Renal cortex interstitium (tissue), 11 donors: ENCODE data around the gene PPM1K. TPM values are rescaled to one million over a fixed set of nuclear protein-coding genes. Genes with fewer than 3 reads are reported as not detected.

Source experiments
- DNase-seq, 11 donors: peaks; one replicate each; pipeline ENCODE4 v3.0.0-alpha.2; 2013; ENCODE audit warnings: low read depth in 9 of 11, low spot score in 4 of 11; ENCODE audit errors: extremely low read depth in 1 of 11
- polyA plus RNA-seq, 3 donors: library from polyadenylated mRNA; unstranded; fragments of 120-200 nt; gene quantifications; one replicate each; pipeline ENCODE4 v1.2.1, GENCODE V29; 2013; ENCODE audit not compliant: insufficient read length in 3 of 3

Gene PPM1K
- polyA plus RNA-seq, 3 donors, result 14.7 to 23.9 (median 17.5) TPM

DNA sequence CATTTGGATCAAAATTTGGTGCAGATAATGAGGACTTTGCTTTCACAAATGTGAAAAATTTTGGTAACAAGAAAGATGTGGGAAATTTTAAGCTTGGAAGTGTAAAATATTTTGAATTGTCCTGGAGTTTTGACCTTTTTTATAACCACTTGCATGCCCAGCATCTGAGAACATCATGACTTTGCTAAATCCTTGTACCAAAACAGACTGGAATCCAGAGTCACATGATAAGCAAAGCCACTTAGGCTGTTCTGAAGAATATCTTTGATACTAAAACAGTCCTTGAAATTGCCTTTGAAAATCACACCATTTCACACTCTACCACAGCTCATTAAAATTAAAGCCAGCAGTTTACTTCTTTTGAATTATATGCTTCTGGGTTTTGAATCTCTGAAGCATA lies 2.5 kb upstream of the PPM1K start:
- DNase-seq, result no peak

DNA sequence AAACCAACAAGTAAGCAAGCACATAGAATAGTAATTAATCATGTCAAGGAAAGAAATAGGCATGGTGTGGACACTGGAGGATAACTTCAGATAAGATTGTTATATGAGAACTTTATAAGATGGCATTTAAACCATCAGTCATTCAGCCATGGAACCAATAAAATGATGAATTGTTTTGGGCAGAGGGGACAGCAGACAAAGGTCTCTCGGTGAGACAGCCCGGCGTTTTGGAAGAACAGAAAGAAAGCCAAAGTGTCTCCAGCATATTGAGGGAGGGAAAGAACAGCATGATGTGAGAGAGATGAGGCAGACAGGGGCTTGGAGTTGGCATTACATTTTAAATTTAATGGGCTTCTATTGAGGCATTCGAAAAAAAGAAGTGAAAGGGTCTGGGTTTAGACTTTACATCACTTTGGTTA lies 883 bp upstream of the PPM1K start:
- DNase-seq, result no peak

DNA sequence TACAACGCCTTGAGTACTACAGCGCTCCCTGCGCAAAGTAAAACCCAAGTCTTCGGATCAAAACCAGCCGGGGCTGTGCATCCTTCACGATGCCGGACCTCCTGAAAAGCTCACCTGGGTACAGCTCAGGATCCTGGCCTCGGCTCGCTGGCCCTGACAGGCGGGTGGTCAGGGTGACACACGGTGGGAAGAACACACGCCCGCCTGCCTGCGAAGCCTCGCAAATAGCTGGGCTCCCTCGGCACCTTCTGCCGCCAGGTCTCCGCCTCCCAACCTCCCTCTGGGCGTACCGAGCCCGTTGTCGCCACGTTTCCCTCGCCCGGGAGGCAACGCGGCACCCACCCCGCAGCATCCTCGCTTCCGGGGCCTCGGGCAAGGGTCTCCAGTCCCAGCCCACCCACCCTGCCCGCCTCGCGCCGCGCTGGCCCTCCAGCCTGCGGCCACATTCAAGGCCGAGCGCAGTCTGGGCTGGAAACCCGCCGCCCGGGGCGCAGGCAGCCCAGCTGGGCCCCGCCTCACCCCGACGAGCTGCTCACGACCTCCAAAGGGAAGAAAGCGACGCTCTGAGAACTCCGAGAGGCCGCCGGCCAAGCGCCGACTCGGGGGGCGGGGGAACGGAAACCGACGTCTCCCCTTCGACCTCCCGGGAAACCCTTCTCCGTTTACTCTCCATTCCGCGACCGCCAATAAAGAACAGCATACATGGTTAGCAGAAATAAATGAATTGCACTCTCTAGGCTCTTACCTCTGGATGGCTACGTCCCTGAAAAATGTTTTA lies 511 bp downstream of the PPM1K start:
- peak in 10 of 11 donors; percentile 35 to 74 (median 64) for DNase-seq

DNA sequence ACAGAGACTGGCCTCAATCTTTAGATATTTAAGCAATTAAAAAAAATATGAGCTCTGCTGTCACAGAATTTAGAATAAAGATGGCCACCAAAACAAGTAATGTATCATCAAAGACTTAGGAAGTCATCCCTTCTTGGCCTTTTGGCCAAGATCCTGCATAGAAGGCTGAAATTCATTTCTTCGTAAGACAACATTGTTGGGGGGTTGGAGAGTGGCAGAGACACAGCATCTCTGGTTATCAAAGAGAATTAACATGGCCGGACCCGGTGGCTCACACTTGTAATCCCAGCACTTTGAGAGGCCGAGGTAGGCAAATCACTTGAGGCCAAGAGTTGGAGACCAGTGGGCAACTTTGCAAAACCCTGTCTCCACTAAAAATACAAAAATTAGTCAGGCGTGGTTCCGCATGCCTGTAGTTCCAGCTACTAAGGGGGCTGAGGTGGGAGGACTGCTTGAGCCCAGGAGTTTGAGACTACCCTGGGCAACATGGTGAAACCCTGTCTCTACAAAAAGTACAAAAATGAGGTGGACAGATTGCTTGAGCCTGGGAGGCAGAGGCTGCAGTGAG lies 4.0 kb downstream of the PPM1K start:
- DNase-seq, result no peak

DNA sequence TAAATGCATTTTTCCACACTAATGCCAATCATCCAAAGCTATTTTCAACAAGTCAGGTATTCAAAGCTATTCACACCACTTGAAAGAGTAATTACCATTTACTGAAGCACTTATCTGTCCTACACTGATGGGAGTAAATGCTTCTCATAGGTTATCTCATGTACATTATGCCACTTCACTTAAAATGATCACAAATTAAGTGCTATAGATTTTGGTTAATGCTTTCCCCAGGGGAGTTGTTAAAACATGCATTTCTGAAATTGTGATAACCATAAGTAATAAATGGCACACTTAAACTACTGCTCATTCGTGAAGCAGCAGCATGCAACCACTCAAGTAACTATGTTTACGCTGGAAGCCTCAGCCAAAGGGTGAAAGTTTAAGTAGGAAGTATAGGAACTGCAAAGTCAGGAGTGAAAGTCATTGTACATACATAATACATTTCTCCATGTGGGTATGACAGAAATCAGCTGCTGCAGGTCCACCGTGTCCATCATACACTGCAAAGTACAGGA lies 6.6 kb downstream of the PPM1K start:
- DNase-seq, result no peak

DNA sequence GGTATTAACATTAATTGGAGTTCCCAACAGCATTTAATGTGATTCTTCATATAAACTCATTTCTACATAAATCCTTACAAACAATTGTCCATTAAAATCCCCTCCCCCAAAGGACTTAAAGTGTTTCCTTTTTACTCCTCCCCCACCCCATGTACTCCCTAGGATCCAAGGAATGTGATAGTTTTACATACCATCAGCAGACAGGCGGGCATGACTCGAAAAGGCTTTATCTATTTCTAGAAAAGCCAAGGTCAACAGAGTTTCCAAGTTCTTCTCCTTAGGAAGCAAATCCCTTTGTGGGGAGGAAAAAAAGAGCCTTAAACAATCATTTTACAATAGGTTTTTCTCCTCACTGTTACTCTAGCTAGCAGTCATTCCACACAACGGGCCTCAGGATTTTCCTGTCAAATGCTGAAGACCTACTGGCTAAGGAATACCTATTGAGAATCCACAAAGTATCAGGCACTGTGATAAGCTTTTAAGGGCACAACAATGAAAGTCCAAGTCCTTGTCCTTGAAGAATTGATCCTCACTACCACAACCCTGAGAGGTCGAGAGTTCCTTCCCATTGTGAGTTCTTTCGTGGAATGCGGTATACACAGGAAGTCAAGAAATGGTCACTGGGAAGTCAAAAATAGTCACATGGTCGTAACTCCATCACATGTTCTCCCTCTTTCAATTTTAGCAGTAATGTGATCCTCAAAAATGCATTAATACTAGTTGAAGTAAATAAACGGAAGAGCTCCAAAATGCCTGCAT lies 7.2 kb downstream of the PPM1K start:
- DNase-seq, result no peak

DNA sequence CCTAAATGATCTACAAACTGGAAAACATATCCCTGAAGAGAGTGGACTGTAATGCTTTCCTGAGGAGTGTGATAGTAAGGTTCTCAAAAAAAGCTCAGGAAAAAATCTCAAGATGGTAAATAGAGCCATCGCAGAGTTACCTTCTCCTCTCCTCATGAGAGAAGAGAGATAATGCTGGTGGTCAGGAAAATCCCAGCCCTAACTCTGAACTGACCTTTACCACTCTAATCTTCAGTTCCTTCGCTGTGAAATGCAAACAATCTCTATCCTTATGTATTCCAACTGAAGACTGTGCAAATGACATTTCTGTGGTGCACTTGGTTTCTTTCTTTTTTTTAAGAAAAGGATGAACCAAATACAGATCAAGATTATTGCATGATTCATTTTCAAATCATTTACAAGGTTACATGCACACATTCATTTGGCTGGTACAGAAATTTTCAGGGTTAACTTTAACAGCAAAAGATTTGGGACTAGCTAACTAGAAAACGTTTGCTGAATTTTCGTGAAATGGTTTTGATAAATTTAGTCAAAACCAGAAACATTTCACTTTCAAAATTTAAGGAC lies 8.3 kb downstream of the PPM1K start:
- DNase-seq, result no peak

DNA sequence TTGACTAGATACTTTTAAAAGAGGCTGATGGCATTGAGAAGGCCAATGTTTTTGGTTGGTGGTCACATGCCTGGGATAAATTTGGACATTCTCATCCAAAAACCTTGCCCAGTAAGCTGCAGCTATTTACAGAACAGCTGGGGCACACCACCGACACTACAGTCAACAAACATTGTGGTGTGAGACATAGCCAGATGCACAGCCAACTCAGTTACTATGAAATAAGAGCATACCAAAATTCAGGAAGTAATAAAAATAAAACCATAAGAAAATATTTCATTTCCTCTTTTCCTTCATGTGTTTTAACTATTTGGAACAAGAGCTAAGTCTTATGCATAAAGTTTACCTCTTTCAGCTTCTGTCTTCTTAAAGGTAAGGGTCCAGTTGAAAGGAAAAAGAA lies 8.8 kb downstream of the PPM1K start:
- no peak for DNase-seq

DNA sequence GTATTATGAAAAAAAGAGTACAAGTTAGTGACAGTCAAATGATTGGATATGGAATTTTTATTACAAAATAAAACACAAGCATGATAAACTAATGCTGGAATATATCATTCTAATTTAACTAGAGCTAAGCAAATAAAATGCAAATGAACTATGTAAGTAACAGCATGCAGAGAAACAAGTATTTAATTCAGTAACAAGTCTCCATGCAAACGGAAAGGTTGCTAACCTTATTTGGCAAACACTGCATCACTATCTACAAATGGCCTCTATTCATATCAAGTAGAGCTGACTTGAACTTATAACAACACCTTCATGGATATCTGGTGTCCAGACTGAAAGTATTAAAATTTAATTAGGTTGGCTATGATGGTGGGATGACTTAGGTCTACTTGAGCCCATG lies 15.4 kb downstream of the PPM1K start:
- no peak for DNase-seq

DNA sequence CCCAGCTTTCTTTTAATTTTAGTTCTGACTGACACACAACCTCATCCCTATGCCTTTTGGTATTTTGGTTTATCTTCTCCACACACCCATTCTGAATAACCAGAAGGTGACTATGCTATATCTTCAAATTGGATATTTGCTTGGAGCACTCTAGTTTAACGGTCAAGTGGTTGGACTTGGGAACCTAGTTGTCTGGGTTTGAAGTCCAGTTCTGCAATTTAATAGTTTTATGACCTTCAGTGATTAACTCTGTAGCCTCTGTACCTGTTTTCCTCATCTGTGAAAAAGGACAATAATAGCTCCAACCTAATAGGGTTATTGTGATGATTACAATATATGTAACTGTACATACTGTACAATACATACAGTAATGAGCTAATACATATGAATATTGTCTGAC lies 20.0 kb downstream of the PPM1K start:
- DNase-seq, result no peak

DNA sequence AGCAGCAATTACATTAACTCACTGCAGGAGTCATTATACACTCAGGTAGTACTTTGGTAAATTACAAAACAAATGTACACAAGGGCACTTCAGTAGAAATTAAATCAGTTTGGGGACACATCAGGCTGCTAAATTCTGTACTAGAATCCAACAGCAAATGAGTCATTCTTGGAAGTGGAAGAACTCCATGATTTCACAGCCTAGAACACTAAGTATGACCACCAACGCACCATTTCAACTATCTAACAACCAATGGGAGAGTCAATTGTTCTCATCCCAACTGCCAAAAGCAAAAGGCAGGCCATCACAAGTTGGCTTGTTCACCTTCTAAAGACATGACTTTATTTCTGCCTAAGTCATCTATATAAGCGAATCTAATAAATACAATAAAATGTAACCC lies 26.6 kb downstream of the PPM1K start:
- DNase-seq, result no peak

DNA sequence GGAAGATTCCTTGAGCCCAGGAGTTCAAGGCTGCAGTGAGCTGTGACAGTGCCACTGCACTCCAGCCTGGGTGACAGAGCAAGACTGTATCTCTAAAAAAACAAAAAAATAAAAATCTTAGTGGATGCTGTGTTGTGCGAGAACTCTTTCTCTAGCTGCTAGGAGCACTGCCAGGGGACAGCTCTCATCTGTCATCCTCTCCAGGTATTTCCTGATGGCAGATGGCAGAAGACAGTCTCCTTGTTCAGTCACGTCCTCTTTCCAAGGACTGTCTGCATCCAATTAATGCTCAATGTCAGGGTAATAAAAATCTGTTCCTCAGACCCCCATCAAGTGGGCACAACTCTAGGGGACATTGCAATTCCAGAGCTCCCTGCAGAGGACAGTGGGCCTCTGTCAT lies 29.2 kb downstream of the PPM1K start:
- DNase-seq, result no peak

DNA sequence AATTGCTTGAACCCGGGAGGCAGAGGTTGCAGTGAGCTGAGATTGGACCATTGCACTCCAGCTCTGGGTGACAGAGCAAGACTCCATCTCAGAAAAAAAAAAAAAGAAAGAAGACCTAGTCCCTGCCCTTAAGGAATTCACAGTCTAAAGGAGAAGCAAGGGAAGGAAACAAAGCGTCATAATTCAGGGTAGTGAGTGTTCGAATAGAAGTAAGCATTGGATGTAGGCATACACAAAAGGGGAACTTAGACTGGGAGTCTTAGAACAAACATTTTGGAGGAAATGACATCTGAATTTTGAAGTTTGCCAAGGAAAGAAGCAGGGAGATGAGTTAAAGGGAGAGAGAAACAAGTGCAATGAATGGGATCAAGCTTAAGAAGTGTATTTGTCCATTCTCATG lies 32.4 kb downstream of the PPM1K start:
- no peak for DNase-seq

DNA sequence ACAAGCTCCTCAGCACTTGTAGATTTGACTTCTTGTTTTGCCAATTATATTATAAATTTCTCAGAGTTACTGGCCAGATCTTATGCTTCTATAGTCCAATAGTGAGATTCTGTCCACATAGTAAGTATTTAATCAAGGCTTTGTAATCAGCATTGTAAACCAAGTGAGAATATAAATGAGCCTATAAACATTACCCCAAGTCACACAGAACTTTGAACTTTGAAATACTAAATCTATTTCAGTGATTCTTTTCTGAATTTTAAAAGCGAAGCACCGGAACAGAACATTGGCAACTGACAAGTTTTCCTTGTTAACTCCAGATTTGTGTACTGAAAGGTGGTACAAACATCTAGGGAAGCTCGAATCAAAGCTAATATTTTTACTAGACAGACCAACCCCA lies 37.2 kb downstream of the PPM1K start:
- no peak for DNase-seq

DNA sequence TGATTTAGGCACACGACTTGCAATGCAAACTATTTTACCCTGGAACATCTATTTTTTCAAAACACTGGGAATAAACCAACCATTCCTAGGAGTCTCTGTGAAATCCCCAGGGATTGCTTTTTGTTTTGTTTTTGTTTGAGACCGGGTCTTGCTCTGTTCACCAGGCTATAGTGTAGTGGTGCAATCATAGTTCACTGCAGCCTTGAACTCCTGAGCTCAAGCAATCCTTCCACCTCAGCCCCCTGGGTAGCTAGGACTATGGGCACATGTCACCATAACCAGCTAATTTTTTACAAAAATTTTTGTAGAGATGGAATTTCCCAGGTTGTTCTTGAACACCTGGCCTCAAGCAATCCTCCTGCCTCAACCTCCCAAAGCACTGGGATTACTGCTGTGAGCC lies 37.8 kb downstream of the PPM1K start:
- no peak for DNase-seq

DNA sequence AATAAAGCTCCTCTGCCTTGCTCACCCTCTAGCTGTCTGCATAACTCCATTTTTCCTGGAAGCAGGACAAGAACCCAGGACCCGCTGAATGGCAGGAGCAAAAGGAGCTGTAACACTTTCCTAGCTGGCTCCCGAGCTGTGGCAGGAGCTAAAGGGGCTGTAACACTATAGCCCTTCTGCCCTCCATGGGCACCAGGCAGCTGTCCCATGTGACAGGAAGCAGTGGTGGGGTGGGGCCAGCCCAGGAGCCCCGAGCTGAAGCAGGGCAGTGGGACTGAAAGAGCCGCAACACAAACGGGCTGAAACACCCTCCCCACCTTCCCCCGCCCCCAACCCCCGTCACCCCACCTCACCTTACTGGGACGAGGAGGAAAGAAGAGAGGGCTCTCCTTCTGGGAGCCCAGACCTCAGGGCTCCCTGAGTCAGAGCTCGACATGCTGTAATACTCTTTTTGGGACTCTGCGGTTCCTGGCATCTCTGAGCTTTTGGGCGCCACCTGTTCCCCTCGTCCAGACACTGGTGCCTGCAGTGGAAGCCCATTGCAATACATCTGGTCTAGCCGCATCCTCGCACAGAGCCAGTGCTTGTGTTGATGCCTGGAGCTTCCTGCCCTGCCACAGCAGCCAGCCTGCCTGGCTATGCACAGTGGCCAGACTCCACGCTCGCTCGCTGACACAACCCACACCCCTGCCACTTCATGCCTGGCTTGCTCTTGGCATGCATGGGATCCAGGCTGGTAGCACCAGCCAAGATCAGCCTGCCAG lies 39.4 kb downstream of the PPM1K start:
- no peak for DNase-seq

DNA sequence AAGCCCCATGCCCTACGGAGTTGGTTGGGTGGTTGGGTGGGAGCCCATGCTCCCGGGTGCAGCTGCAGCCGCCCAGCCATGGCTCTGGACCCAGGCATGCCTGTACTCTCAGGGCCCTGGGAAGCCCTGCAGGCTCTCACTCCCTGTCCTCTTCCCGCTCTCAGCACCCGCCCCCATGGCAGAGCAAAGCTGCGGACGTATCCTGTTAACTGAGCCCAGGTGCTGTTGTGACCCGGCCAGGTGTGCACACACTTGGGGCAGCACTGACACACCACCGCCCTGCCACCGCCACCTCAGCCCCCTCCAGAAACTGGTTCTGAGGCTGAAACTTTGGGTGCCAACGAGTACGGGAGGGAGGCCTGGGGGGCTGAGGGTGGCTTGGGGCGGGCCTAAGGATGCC lies 40.3 kb downstream of the PPM1K start:
- no peak for DNase-seq

DNA sequence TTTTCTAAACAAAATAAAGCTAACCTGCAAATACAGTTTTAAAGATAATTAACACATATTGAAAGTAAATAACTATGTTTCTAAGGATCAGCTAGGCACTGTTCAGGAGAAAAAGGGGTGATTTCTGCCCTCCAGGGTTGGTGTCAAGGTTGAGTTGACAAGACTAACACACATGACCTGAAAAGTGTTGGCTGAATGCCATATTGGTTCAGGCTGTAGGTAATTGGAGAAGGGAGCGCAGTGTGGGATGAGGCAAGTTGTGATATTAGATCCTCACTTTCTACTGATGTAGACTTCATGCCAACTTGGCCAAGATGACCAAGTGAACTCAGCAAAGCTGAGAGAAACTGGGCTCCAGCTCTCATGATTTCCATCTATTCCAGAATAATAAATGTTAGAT lies 42.2 kb downstream of the PPM1K start:
- peak in 3 of 11 donors; percentile 24 to 43 (median 25) for DNase-seq

DNA sequence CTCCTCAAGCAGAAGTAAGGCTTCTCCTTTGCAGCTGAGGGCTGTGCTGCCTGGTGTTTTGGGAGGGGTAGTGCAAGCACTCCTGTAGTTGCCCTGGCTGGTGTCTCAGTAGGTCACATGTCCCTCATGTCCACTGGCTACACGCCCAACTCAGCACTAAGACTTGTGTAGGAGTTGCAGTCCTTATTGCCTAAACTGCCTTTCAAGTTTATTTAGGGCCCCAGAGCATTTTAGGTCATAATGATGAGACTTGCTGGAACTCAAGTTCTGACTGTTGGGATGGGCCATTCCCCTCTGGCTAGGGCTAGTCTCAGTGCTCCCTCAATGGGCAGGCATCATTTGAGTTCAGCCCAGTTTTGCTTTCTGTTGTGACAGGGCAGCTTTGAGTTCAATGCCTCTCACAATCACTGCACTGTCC lies 44.1 kb downstream of the PPM1K start:
- DNase-seq, result no peak
